B cell (primary cell): ENCODE results near the gene SREBF1. TPM values are rescaled to one million over a fixed set of nuclear protein-coding genes. Genes with fewer than 3 reads are reported as not detected.

Experiments used
- ATAC-seq: fragments of 200-7000 bp; cut with Tn5 transposase; one replicate; pipeline ENCODE4 v1.10.0; 2021; ENCODE audit warnings: low read depth, mild to moderate bottlenecking, moderate number of reproducible peaks, moderate library complexity
- CTCF ChIA-PET: fragments of 350-600 bp; sonication (Branson Sonifier 250); formaldehyde crosslinking; loops from one replicate; lab custom pipeline; 2021; ENCODE audit warnings: antibody characterized with exemption, inconsistent platforms; lab: Charles Lee
- POLR2A ChIA-PET: fragments of 350-600 bp; sonication (Branson Sonifier 250); formaldehyde crosslinking; loops from one replicate; lab custom pipeline; 2021; ENCODE audit warnings: antibody characterized with exemption; lab: Charles Lee
- DNase-seq: peaks from one replicate; pipeline ENCODE4 v3.0.0; 2013
- H2AFZ ChIP-seq: 2 replicates; pipeline ENCODE4 v1.6.1; 2012; ENCODE audit warnings: mild to moderate bottlenecking, low read depth, low read length; ENCODE audit not compliant: insufficient read depth, poor library complexity, severe bottlenecking
- H3K27ac ChIP-seq, 2 donors: 1 replicate in 1 of 2; 2 replicates in 1 of 2; pipeline ENCODE4 v1.5.1; 2012 to 2013; ENCODE audit warnings: low read length in 2 of 2, mild to moderate bottlenecking in 2 of 2, moderate library complexity in 1 of 2
- H3K27me3 ChIP-seq, 4 experiments: fragments of 200-600 bp in 1 of 4; sonication (generic) in 1 of 4; replicated peaks in 1 of 4; 1 replicate in 2 of 4; 2 replicates in 2 of 4; pipeline versions ENCODE4 v1.6.1 to v1.7.0; 2013 to 2016; ENCODE audit warnings: low read length in 3 of 4, mild to moderate bottlenecking in 2 of 4, mixed read lengths in 1 of 4, moderate library complexity in 1 of 4; ENCODE audit not compliant: insufficient read depth in 4 of 4, control insufficient read depth in 3 of 4; ENCODE audit errors: control extremely low read depth in 1 of 4
- H3K36me3 ChIP-seq, 2 experiments: replicated peaks in 1 of 2; 1 replicate in 1 of 2; 2 replicates in 1 of 2; pipeline versions ENCODE4 v1.6.1 to v1.7.1; 2013; ENCODE audit warnings: low read length in 1 of 2; ENCODE audit not compliant: insufficient read depth in 2 of 2, control insufficient read depth in 1 of 2; ENCODE audit errors: control extremely low read depth in 1 of 2, extremely low read depth in 1 of 2
- H3K4me1 ChIP-seq, 2 donors: fragments of 200-600 bp in 1 of 2; sonication (generic) in 1 of 2; 1 replicate in 1 of 2; 2 replicates in 1 of 2; pipeline versions ENCODE4 v1.5.1 to v1.6.1; 2013 to 2017; ENCODE audit warnings: low read length in 2 of 2; ENCODE audit not compliant: control insufficient read depth in 2 of 2, insufficient read depth in 2 of 2
- H3K4me2 ChIP-seq: replicated peaks from 2 replicates; pipeline ENCODE3; 2012; ENCODE audit warnings: mild to moderate bottlenecking, low read depth, low read length; ENCODE audit not compliant: poor library complexity, severe bottlenecking
- H3K4me3 ChIP-seq, 5 experiments: fragments of 200-600 bp in 1 of 5; sonication (generic) in 1 of 5; 1 replicate in 3 of 5; 2 replicates in 2 of 5; pipeline versions ENCODE4 v1.5.1 to v1.7.0; 2011 to 2016; ENCODE audit warnings: low read length in 4 of 5, mild to moderate bottlenecking in 4 of 5, low read depth in 2 of 5, control low read depth in 1 of 5, moderate library complexity in 1 of 5; ENCODE audit not compliant: insufficient read depth in 1 of 5; ENCODE audit errors: control extremely low read depth in 1 of 5, extremely low read depth in 1 of 5
- H3K79me2 ChIP-seq: fragments of 200-600 bp; sonication (generic); one replicate; pipeline ENCODE4 v1.6.0; 2016; ENCODE audit warnings: low read length; ENCODE audit not compliant: control insufficient read depth, insufficient read depth
- H3K9ac ChIP-seq: fragments of 200-600 bp; sonication (generic); 2 replicates; pipeline ENCODE4 v1.6.1; 2017; ENCODE audit warnings: mild to moderate bottlenecking, low read length, moderate library complexity
- H3K9me3 ChIP-seq, 3 donors: one replicate each; pipeline versions ENCODE4 v1.6.1 to v1.7.1; 2013; ENCODE audit warnings: low read length in 2 of 3; ENCODE audit not compliant: control insufficient read depth in 2 of 3, insufficient read depth in 1 of 3; ENCODE audit errors: control extremely low read depth in 1 of 3
- H4K20me1 ChIP-seq: 2 replicates; pipeline ENCODE4 v1.6.0; 2012; ENCODE audit warnings: mild to moderate bottlenecking, low read length; ENCODE audit not compliant: insufficient read depth, control insufficient read depth, poor library complexity, severe bottlenecking
- H3K27ac Mint-ChIP-seq: one replicate; pipeline ENCODE4 v1.8.0; 2021; ENCODE audit warnings: mixed read lengths
- H3K27me3 Mint-ChIP-seq: one replicate; pipeline ENCODE4 v1.8.0; 2021; ENCODE audit warnings: mixed read lengths
- H3K4me1 Mint-ChIP-seq: one replicate; pipeline ENCODE4 v1.8.0; 2021; ENCODE audit warnings: mixed read lengths
- H3K4me3 Mint-ChIP-seq: one replicate; pipeline ENCODE4 v1.8.0; 2021; ENCODE audit warnings: mixed read lengths
- H3K9me3 Mint-ChIP-seq: one replicate; pipeline ENCODE4 v1.8.0; 2022; ENCODE audit warnings: mixed read lengths; ENCODE audit not compliant: insufficient read depth
- CTCF ChIP-seq: fragments of 200-600 bp; IDR thresholded peaks from one replicate; pipeline ENCODE4 v1.8.0; 2022; ENCODE audit warnings: antibody characterized with exemption, mild to moderate bottlenecking
- EZH2 ChIP-seq: IDR thresholded peaks from 2 replicates; pipeline ENCODE4 v1.6.1; 2012; ENCODE audit warnings: borderline replicate concordance, low read depth, mild to moderate bottlenecking, moderate library complexity, low read length; ENCODE audit not compliant: insufficient read depth, poor library complexity, severe bottlenecking
- WGBS: methylation state at CpG from one replicate; pipeline ENCODE4 v1.1.5; 2013; ENCODE audit warnings: missing lambda C conversion rate; ENCODE audit not compliant: insufficient coverage; 5-methylcytosine and 5-hydroxymethylcytosine counted together
- intact Hi-C: fragments of 100-400 bp; cut with micrococcal nuclease; formaldehyde crosslinking; loops from one replicate; pipeline ENCODE4 v1.10.0; 2022
- polyA plus RNA-seq: library from polyadenylated mRNA; depleted of rRNA; stranded (reverse); fragments of >200 nt; gene quantifications from 2 replicates; pipeline ENCODE4 v1.2.3, GENCODE V29; 2012
- total RNA-seq, 2 donors: library from RNA; stranded (reverse); fragments of 120-200 nt in 1 of 2; gene quantifications; 1 replicate in 1 of 2; 2 replicates in 1 of 2; pipeline versions ENCODE4 v1.2.3 to v1.2.4, GENCODE V29; 2013 to 2022

The SREBF1 gene
- total and polyA plus RNA-seq, 2 donors (not counting 1 experiment from before 2014, with no cell fraction given) = 21.6 to 34.9 TPM

- Histone ChIP-seq H4K20me1 (peaks cover 4% of the 10 kb centered on the region), H2AFZ (no peak overlapping the region), H3K9me3 (no peaks in the 10 kb centered on the region), H3K9ac (no peak overlapping the region), H3K4me1 (peaks cover 0 to 6% of the 10 kb centered on the region in 2 donors), H3K36me3 (no peaks in the 10 kb centered on the region), H3K27me3 (no peaks in the 10 kb centered on the region), H3K4me2 (no peak overlapping the region), H3K4me3 (no peak overlapping the region), H3K79me2 (no peaks in the 10 kb centered on the region), H3K27ac (no peak overlapping the region)
- H3K27ac Mint-ChIP-seq = no peak overlapping the region
- no peaks in the 10 kb centered on the region for H3K4me1 Mint-ChIP-seq
- no peak overlapping the region for H3K4me3 Mint-ChIP-seq
- 100% methylated on average over 3 of the region's 4 CpGs for WGBS
- CTCF ChIA-PET = interaction anchor here (0.5 to 6.2 kb wide), 5 partner anchors 21 to 214 kb away, joined by 3 to 109 read pairs (median 6); partner anchors contain the start of genes RAI1 and SREBF1
- no peak for TF ChIP-seq EZH2
- no peak for TF ChIP-seq CTCF
- intact Hi-C loops = no loop called here
- H3K9me3 Mint-ChIP-seq = no peaks in the 10 kb centered on the region
- H3K27me3 Mint-ChIP-seq = no peaks in the 10 kb centered on the region
- DNase-seq (no peak), ATAC-seq (no peak)
- POLR2A ChIA-PET = interaction anchor here (0.5 kb wide), 1 partner anchor 169 kb away, joined by 7 read pairs; no protein-coding TSS in a partner anchor
Measured at GRCh38 chr17:17857496-17857895, 20.7 kb upstream of the SREBF1 start.

GRCh38 chr17:17856386-17856785, 19.6 kb upstream of the SREBF1 start:
- intact Hi-C loops = no loop called here
- WGBS = 97% methylated on average over 2 of the region's 2 CpGs
- Mint-ChIP-seq H3K27me3 (no peaks in the 10 kb centered on the region), H3K4me3 (no peak overlapping the region), H3K4me1 (peaks cover 6% of the 10 kb centered on the region), H3K9me3 (no peaks in the 10 kb centered on the region), H3K27ac (no peak overlapping the region)
- Histone ChIP-seq H4K20me1 (peaks cover 4% of the 10 kb centered on the region), H2AFZ (no peak overlapping the region), H3K27ac (no peak overlapping the region), H3K4me2 (no peak overlapping the region), H3K79me2 (no peaks in the 10 kb centered on the region), H3K4me1 (peaks cover under 1 to 11% of the 10 kb centered on the region in 2 donors), H3K27me3 (no peaks in the 10 kb centered on the region), H3K4me3 (no peak overlapping the region), H3K36me3 (no peaks in the 10 kb centered on the region), H3K9ac (no peak overlapping the region), H3K9me3 (no peaks in the 10 kb centered on the region)
- TF ChIP-seq EZH2 (no peak), CTCF (no peak)
- ChIA-PET POLR2A (no interaction called here), CTCF (interaction anchor here (2.6 to 6.2 kb wide), 2 partner anchors 43 to 176 kb away, joined by 11 to 109 read pairs; partner anchors contain the start of gene RAI1)
- DNase-seq (no peak), ATAC-seq (no peak)
